Erythroblast (primary cell): ENCODE measurements around the gene FNDC3B.

Experiments used
- GATA1 ChIP-seq: IDR thresholded peaks from 2 replicates; pipeline ENCODE4 v1.6.1; 2011; ENCODE audit warnings: low read depth, mild to moderate bottlenecking, control low read depth, low read length, moderate library complexity
- POLR2A ChIP-seq: IDR thresholded peaks from 2 replicates; pipeline ENCODE4 v1.6.1; 2011; ENCODE audit warnings: mild to moderate bottlenecking, low read length

DNA sequence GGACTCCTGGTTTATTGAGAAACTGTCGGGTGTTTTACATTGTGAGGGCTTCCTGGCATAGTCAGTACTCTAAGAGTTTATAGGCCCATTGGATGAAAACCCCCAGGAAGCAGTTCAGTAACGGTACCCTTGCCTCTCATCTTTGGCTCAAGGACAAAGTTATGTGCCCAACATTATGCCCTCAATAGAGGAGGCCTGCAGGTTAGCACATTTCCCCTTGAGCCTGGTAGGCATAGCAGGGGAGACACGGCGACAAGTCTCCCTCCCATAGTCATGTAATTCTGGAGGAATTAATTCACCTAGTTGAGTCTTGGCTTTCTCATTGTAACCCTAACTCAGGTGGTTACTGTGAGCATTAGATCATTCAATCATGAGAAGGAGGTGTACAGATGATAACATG lies 348.4 kb downstream of the FNDC3B start:
- TF ChIP-seq POLR2A = no peak
- no peak for TF ChIP-seq GATA1
